GM12892 (cell line): ENCODE results near the gene ASAH2.

Experiments
- POLR2A ChIP-seq: IDR thresholded peaks from 2 replicates; pipeline ENCODE4 v1.6.1; 2011; ENCODE audit warnings: low read depth, low read length, control low read depth
- POLR2AphosphoS5 ChIP-seq: IDR thresholded peaks from 2 replicates; pipeline ENCODE4 v1.6.1; 2011; ENCODE audit warnings: low read depth, low read length, control low read depth

- TF ChIP-seq POLR2AphosphoS5 (no peak), POLR2A (no peak)
These were observed 24.4 kb upstream of the ASAH2 start for GRCh38 chr10:50275650-50276235.
